GM12878 (cell line): ENCODE data around the gene SEMA7A. TPM values are rescaled to one million over a fixed set of nuclear protein-coding genes. Genes with fewer than 3 reads are reported as not detected.

Source experiments
- E4F1 ChIP-seq: fragments of 450-650 bp; IDR thresholded peaks from 2 replicates; pipeline ENCODE4 v1.6.1; 2018; ENCODE audit warnings: borderline replicate concordance, mild to moderate bottlenecking; ENCODE audit not compliant: partially characterized antibody
- MEF2B ChIP-seq: fragments of 450-650 bp; IDR thresholded peaks from 2 replicates; pipeline ENCODE4 v1.6.1; 2018; ENCODE audit warnings: mild to moderate bottlenecking, moderate library complexity; ENCODE audit not compliant: partially characterized antibody, poor library complexity, severe bottlenecking
- NFYA ChIP-seq: IDR thresholded peaks from 2 replicates; pipeline ENCODE4 v1.6.1; 2011; ENCODE audit warnings: low read depth, mild to moderate bottlenecking, low read length, improper control_type of control experiment, borderline replicate concordance
- NKRF ChIP-seq: fragments of 450-650 bp; conservative IDR thresholded peaks from 2 replicates; pipeline ENCODE4 v1.6.1; 2017; ENCODE audit warnings: mild to moderate bottlenecking, moderate library complexity
- REST ChIP-seq: IDR thresholded peaks from 2 replicates; pipeline ENCODE4 v1.6.1; 2012; ENCODE audit warnings: mild to moderate bottlenecking, low read depth, low read length
- ZBTB33 ChIP-seq: fragments of 450-650 bp; IDR thresholded peaks from 2 replicates; pipeline ENCODE4 v1.6.1; 2017; ENCODE audit warnings: mild to moderate bottlenecking
- ZNF207 ChIP-seq: fragments of 450-650 bp; IDR thresholded peaks from 2 replicates; pipeline ENCODE4 v1.6.1; 2014; ENCODE audit warnings: antibody characterized with exemption, mild to moderate bottlenecking, borderline replicate concordance
- polyA plus RNA-seq, 11 experiments: library from polyadenylated mRNA; depleted of rRNA in 4 of 11; unstranded in 6 of 11; stranded (reverse) in 5 of 11; fragments of >200 nt; fragmentation: Nextera tagmentation in 4 of 11; fragmentation: Illumina TruSeq in 1 of 11; extraction: Ambion mirVana in 4 of 11; extraction: Trizol in 1 of 11; gene quantifications; 1 replicate in 1 of 11; 2 replicates in 10 of 11; pipeline versions ENCODE4 v1.2.1 to v1.2.3, GENCODE V29; 2011 to 2016; ENCODE audit warnings: inconsistent platforms in 2 of 11, missing spikeins in 2 of 11, low read depth in 1 of 11
- total RNA-seq, 4 experiments: library from RNA; depleted of rRNA in 3 of 4; stranded (reverse); fragments of >200 nt in 3 of 4; fragmentation: Illumina TruSeq in 1 of 4; extraction: Trizol in 1 of 4; gene quantifications; 2 replicates each; pipeline versions ENCODE4 v1.2.1 to v1.2.3, GENCODE V29; 2013 to 2021
- TF ChIP-seq, protein P1 (sequence below): IDR thresholded peaks from 2 replicates; pipeline ENCODE4 v1.6.1; 2012; ENCODE audit warnings: improper control_type of control experiment, low read depth, low read length; ENCODE audit not compliant: insufficient replicate concordance

The SEMA7A gene
- total and polyA plus RNA-seq, 10 of the 15 experiments (the other 5 are each of a cell fraction or from before 2014, with no cell fraction given) = 0.08 to 112 (median 53.5) TPM

DNA sequence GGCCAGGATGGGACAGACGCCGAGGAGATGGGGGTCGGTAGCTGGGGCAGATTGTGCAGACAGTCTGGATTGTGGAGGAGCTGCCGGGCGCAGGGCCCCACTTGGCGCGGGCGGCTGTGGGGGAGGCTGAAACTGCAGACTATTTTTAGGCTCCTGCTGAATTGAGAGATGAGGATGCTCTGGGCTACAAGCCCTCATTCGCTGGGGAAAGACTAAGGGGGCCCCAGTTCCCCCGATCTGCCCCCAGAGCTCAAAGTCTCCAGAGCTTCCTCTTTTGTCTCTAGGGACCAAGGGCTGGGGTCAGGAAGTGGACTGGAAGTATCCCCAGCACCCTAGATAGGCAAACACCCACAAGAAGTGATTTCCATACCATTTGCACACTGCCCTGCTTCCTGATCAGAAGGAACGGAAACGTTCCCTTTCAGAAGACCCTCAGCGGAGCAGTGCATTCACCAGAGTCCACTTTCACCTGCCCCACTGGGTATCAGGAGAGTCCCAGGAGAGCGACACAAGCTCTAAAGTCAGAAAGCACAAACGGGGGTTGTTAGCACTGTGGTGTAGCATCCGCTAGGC lies 29.7 kb downstream of the SEMA7A start (continued):
- no peak for TF ChIP-seq E4F1
- 0 out of 2 replicates have a peak, but pooled peaks have one; percentile 15 for TF ChIP-seq NKRF
- TF ChIP-seq REST = no peak
- TF ChIP-seq ZBTB33 = no peak
- TF ChIP-seq, protein P1, sequence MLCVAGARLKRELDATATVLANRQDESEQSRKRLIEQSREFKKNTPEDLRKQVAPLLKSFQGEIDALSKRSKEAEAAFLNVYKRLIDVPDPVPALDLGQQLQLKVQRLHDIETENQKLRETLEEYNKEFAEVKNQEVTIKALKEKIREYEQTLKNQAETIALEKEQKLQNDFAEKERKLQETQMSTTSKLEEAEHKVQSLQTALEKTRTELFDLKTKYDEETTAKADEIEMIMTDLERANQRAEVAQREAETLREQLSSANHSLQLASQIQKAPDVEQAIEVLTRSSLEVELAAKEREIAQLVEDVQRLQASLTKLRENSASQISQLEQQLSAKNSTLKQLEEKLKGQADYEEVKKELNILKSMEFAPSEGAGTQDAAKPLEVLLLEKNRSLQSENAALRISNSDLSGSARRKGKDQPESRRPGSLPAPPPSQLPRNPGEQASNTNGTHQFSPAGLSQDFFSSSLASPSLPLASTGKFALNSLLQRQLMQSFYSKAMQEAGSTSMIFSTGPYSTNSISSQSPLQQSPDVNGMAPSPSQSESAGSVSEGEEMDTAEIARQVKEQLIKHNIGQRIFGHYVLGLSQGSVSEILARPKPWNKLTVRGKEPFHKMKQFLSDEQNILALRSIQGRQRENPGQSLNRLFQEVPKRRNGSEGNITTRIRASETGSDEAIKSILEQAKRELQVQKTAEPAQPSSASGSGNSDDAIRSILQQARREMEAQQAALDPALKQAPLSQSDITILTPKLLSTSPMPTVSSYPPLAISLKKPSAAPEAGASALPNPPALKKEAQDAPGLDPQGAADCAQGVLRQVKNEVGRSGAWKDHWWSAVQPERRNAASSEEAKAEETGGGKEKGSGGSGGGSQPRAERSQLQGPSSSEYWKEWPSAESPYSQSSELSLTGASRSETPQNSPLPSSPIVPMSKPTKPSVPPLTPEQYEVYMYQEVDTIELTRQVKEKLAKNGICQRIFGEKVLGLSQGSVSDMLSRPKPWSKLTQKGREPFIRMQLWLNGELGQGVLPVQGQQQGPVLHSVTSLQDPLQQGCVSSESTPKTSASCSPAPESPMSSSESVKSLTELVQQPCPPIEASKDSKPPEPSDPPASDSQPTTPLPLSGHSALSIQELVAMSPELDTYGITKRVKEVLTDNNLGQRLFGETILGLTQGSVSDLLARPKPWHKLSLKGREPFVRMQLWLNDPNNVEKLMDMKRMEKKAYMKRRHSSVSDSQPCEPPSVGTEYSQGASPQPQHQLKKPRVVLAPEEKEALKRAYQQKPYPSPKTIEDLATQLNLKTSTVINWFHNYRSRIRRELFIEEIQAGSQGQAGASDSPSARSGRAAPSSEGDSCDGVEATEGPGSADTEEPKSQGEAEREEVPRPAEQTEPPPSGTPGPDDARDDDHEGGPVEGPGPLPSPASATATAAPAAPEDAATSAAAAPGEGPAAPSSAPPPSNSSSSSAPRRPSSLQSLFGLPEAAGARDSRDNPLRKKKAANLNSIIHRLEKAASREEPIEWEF = peak; percentile 92
- no peak for TF ChIP-seq ZNF207
- TF ChIP-seq MEF2B = peak; percentile 99
- TF ChIP-seq NFYA = no peak
